H9 (cell line): Measurements from ENCODE around the gene DMKN. TPM values are rescaled to one million over a fixed set of nuclear protein-coding genes. Genes with fewer than 3 reads are reported as not detected.

Source experiments
- DNase-seq: peaks from one replicate; pipeline ENCODE4 v3.0.0-alpha.2; 2017
- H2AFZ ChIP-seq: one replicate; pipeline ENCODE4 v1.6.1; 2013; ENCODE audit warnings: mild to moderate bottlenecking, low read length, control low read depth, moderate library complexity
- H2AK5ac ChIP-seq: 2 replicates; pipeline ENCODE4 v1.6.1; 2013; ENCODE audit warnings: low read length, control low read depth, mixed read lengths; ENCODE audit not compliant: insufficient read length
- H2BK120ac ChIP-seq: one replicate; pipeline ENCODE4 v1.6.1; 2013; ENCODE audit warnings: low read depth, mild to moderate bottlenecking, low read length, control low read depth, inconsistent platforms; ENCODE audit not compliant: poor library complexity, severe bottlenecking
- H2BK12ac ChIP-seq: 2 replicates; pipeline ENCODE4 v1.6.1; 2013; ENCODE audit warnings: low read length, control low read depth, mixed read lengths, low read depth; ENCODE audit not compliant: insufficient read length
- H2BK15ac ChIP-seq: 2 replicates; pipeline ENCODE4 v1.6.1; 2013; ENCODE audit warnings: low read depth, low read length, control low read depth
- H2BK20ac ChIP-seq: one replicate; pipeline ENCODE4 v1.6.1; 2013; ENCODE audit warnings: low read depth, mild to moderate bottlenecking, low read length, control low read depth, inconsistent platforms; ENCODE audit not compliant: poor library complexity, severe bottlenecking
- H2BK5ac ChIP-seq: 2 replicates; pipeline ENCODE4 v1.6.1; 2013; ENCODE audit warnings: low read length, control low read depth, mixed read lengths; ENCODE audit not compliant: insufficient read length
- H3K14ac ChIP-seq: 2 replicates; pipeline ENCODE4 v1.6.1; 2013; ENCODE audit warnings: low read length, control low read depth; ENCODE audit not compliant: insufficient read depth
- H3K18ac ChIP-seq: 2 replicates; pipeline ENCODE4 v1.6.1; 2013; ENCODE audit warnings: low read depth, mild to moderate bottlenecking, mixed read lengths, low read length, control low read depth; ENCODE audit not compliant: insufficient read length
- H3K23ac ChIP-seq: 2 replicates; pipeline ENCODE4 v1.6.1; 2013; ENCODE audit warnings: low read length, control low read depth, mixed read lengths, low read depth; ENCODE audit not compliant: insufficient read length
- H3K23me2 ChIP-seq: 2 replicates; pipeline ENCODE4 v1.6.1; 2013; ENCODE audit warnings: low read depth, mild to moderate bottlenecking, mixed read lengths, low read length, control low read depth; ENCODE audit not compliant: insufficient read length, poor library complexity, severe bottlenecking
- H3K27ac ChIP-seq: 2 replicates; pipeline ENCODE4 v1.5.1; 2013; ENCODE audit warnings: low read length, control low read depth, mixed read lengths, low read depth; ENCODE audit not compliant: insufficient read length
- H3K27me3 ChIP-seq: 2 replicates; pipeline ENCODE4 v1.6.1; 2013; ENCODE audit warnings: low read length, control low read depth, inconsistent platforms; ENCODE audit not compliant: insufficient read depth
- H3K4ac ChIP-seq: 2 replicates; pipeline ENCODE4 v1.6.1; 2013; ENCODE audit warnings: low read depth, mild to moderate bottlenecking, control low read depth, inconsistent platforms, low read length, moderate library complexity
- H3K4me1 ChIP-seq: 2 replicates; pipeline ENCODE4 v1.6.1; 2013; ENCODE audit warnings: low read length, control low read depth, inconsistent platforms; ENCODE audit not compliant: insufficient read depth
- H3K4me2 ChIP-seq: 2 replicates; pipeline ENCODE4 v1.6.1; 2013; ENCODE audit warnings: low read length, control low read depth, mixed read lengths; ENCODE audit not compliant: insufficient read length, insufficient read depth
- H3K56ac ChIP-seq: 2 replicates; pipeline ENCODE4 v1.6.1; 2013; ENCODE audit warnings: low read depth, mild to moderate bottlenecking, mixed read lengths, low read length, control low read depth; ENCODE audit not compliant: insufficient read length
- H3K79me1 ChIP-seq: 2 replicates; pipeline ENCODE4 v1.6.1; 2013; ENCODE audit warnings: low read depth, mild to moderate bottlenecking, moderate library complexity, low read length, control low read depth, inconsistent platforms; ENCODE audit not compliant: insufficient read depth, poor library complexity, severe bottlenecking
- H3K79me2 ChIP-seq: 2 replicates; pipeline ENCODE4 v1.6.1; 2013; ENCODE audit warnings: low read length, control low read depth, inconsistent platforms; ENCODE audit not compliant: insufficient read depth
- H3K9ac ChIP-seq: 2 replicates; pipeline ENCODE4 v1.6.1; 2013; ENCODE audit warnings: low read length, control low read depth, mixed read lengths; ENCODE audit not compliant: insufficient read length; ENCODE audit errors: extremely low read depth
- H3K9me3 ChIP-seq: one replicate; pipeline ENCODE4 v1.6.1; 2013; ENCODE audit warnings: low read depth, low read length, inconsistent platforms; ENCODE audit not compliant: control insufficient read depth
- H3T11ph ChIP-seq: one replicate; pipeline ENCODE4 v1.6.1; 2013; ENCODE audit warnings: mild to moderate bottlenecking, low read length, control low read depth, inconsistent platforms
- H4K20me1 ChIP-seq: one replicate; pipeline ENCODE4 v1.6.1; 2013; ENCODE audit not compliant: control insufficient read depth, insufficient read length, insufficient read depth
- H4K5ac ChIP-seq: 2 replicates; pipeline ENCODE4 v1.6.1; 2013; ENCODE audit warnings: low read depth, mild to moderate bottlenecking, mixed read lengths, low read length, control low read depth; ENCODE audit not compliant: insufficient read length
- H4K8ac ChIP-seq: replicated peaks from 2 replicates; pipeline ENCODE4 v1.6.1; 2013; ENCODE audit warnings: low read length, control low read depth, mixed read lengths, low read depth; ENCODE audit not compliant: insufficient read length
- H4K91ac ChIP-seq: 2 replicates; pipeline ENCODE4 v1.6.1; 2013; ENCODE audit warnings: low read depth, mild to moderate bottlenecking, moderate library complexity, mixed read lengths, low read length, control low read depth; ENCODE audit not compliant: insufficient read length
- H3K27ac Mint-ChIP-seq, 3 experiments: 2 replicates in 2 of 3; 3 replicates in 1 of 3; pipeline ENCODE4 v1.8.0; 2020 to 2021; ENCODE audit warnings: mixed read lengths in 3 of 3, mild to moderate bottlenecking in 1 of 3, moderate library complexity in 1 of 3
- H3K27me3 Mint-ChIP-seq: 2 replicates; pipeline ENCODE4 v1.8.0; 2021; ENCODE audit warnings: low read depth, mild to moderate bottlenecking, moderate library complexity, mixed read lengths
- H3K36me3 Mint-ChIP-seq, 3 experiments: 2 replicates in 2 of 3; 3 replicates in 1 of 3; pipeline ENCODE4 v1.8.0; 2020 to 2021; ENCODE audit warnings: low read depth in 3 of 3, mixed read lengths in 3 of 3; ENCODE audit not compliant: insufficient read depth in 1 of 3
- H3K4me1 Mint-ChIP-seq, 2 experiments: 2 replicates each; pipeline ENCODE4 v1.8.0; 2020; ENCODE audit warnings: mixed read lengths in 2 of 2
- H3K4me3 Mint-ChIP-seq, 2 experiments: 2 replicates in 1 of 2; 3 replicates in 1 of 2; pipeline ENCODE4 v1.8.0; 2020 to 2021; ENCODE audit warnings: mild to moderate bottlenecking in 2 of 2, mixed read lengths in 2 of 2, moderate library complexity in 1 of 2
- H3K9me3 Mint-ChIP-seq, 2 experiments: 2 replicates in 1 of 2; 3 replicates in 1 of 2; pipeline ENCODE4 v1.8.0; 2020; ENCODE audit warnings: mild to moderate bottlenecking in 2 of 2, mixed read lengths in 2 of 2, moderate library complexity in 1 of 2
- CTCF ChIP-seq: fragments of 200-600 bp; sonication (generic); conservative IDR thresholded peaks from 3 replicates; pipeline ENCODE4 v1.8.0; 2021; ENCODE audit warnings: antibody characterized with exemption, mild to moderate bottlenecking
- WGBS: extraction: QIAGEN DNeasy Blood & Tissue Kit; methylation state at CpG from one replicate; pipeline ENCODE4 v1.1.7; 2013; ENCODE audit warnings: missing lambda C conversion rate, low lambda C conversion rate, mixed read lengths; ENCODE audit not compliant: insufficient read length; ENCODE audit errors: extremely low coverage; 5-methylcytosine and 5-hydroxymethylcytosine counted together
- total RNA-seq: library from RNA; stranded (reverse); gene quantifications from 2 replicates; pipeline ENCODE4 v1.2.1, GENCODE V29; 2021

DMKN gene
- total RNA-seq, 1 experiment from 2014 or later = 278 TPM

DNA sequence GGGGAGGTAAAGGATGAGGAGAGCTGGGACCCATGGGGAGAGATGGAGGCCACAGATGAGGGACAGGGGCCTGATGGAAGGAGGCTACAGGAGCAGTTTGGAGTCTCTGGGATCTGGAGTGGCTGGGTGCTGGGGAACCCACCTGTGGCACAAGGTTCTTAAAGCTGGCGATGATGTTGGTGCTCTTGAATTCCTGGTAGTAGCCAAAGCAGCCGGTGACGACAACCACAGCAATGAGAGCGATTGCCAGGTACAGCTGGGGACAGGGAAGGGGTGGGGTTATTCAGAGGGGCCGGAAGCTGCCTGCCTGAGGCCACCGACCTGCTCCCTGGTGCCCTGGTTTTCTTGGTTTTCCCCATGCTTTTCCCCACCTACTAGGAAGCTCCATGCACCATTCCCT is 47.2 kb upstream of the DMKN start:
- Histone ChIP-seq H3K27ac (no peak overlapping the region), H4K91ac (no peak overlapping the region), H3K4ac (no peak overlapping the region), H4K20me1 (no peaks in the 10 kb centered on the region), H3K9ac (no peak overlapping the region), H4K8ac (no peak overlapping the region), H4K5ac (no peak overlapping the region), H3K18ac (no peak overlapping the region), H3K27me3 (peaks cover 3% of the 10 kb centered on the region; the same call in 1 of the 2 replicates), H3K79me2 (no peaks in the 10 kb centered on the region; the same call in 1 of the 2 replicates), H3K23ac (no peak overlapping the region), H3K56ac (no peak overlapping the region), H2AFZ (no peak overlapping the region), H2BK120ac (no peak overlapping the region), H3K23me2 (peaks cover 7% of the 10 kb centered on the region), H3K9me3 (no peaks in the 10 kb centered on the region), H2BK12ac (no peak overlapping the region), H2AK5ac (no peak overlapping the region), H2BK5ac (no peak overlapping the region), H3K4me1 (no peaks in the 10 kb centered on the region), H3T11ph (no peak overlapping the region), H2BK15ac (no peak overlapping the region), H3K79me1 (no peaks in the 10 kb centered on the region), H3K14ac (no peak overlapping the region), H2BK20ac (no peak overlapping the region), H3K4me2 (no peak overlapping the region)
- Mint-ChIP-seq H3K27ac (no peak overlapping the region), H3K36me3 (no peaks in the 10 kb centered on the region; a peak in 1 of 7 replicates), H3K4me3 (no peak overlapping the region; a peak in 1 of 5 replicates), H3K9me3 (peaks cover 0 to 2% of the 10 kb centered on the region in 2 experiments; a peak in 1 of 5 replicates), H3K4me1 (peaks cover 8 to 16% of the 10 kb centered on the region in 2 experiments), H3K27me3 (peaks cover 69% of the 10 kb centered on the region)
- no peak for TF ChIP-seq CTCF
- WGBS = no CpG with 5 or more reads among the region's 6 CpGs
- DNase-seq = no peak
